HG03565 (cell line): ENCODE results near the gene CRYBG3.
"Not testable (repeated sequence)": the region's sequence is repeated elsewhere in the genome, so short reads cannot be mapped to it uniquely, and the experiment has no call there.

Experiments
- ATAC-seq: cut with Tn5 transposase; IDR thresholded peaks from one replicate; pipeline ENCODE4 v1.9.1; 2021; ENCODE audit warnings: mild to moderate bottlenecking, moderate library complexity; ENCODE audit not compliant: unreplicated experiment

Gene CRYBG3

DNA sequence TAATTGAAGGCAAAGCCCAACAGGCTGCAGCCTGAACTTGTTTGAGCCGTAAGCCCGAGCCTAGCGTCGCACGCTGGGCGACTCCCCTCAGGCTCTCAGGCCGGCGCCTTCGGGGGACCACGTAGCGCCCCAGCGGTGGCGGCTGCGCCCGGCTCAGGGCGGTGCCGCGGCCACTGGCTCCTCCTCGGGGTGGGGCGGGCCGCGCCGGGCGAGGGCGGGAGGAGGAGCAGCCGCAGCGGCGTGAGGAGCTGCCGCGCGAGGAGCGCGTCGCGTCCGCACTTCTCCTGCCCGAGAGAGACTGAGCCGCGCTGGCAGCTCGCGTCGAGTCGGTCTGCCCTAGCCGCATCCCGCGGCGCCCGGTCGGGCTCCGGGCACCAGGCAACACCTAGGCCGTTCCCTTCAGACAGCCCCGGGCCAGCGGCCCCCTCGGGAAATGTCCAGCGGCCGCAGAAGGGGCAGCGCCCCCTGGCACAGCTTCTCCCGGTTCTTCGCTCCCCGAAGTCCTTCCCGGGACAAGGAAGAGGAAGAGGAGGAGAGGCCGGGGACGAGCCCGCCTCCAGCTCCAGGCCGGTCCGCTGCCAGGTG, at the start of gene CRYBG3:
Gene CRYBG3 (plus strand): TSS at position 238 of the 585 bp plus-strand sequence. CDS start 196 bp downstream, at position 434.
- ATAC-seq, result peak; percentile 97

DNA sequence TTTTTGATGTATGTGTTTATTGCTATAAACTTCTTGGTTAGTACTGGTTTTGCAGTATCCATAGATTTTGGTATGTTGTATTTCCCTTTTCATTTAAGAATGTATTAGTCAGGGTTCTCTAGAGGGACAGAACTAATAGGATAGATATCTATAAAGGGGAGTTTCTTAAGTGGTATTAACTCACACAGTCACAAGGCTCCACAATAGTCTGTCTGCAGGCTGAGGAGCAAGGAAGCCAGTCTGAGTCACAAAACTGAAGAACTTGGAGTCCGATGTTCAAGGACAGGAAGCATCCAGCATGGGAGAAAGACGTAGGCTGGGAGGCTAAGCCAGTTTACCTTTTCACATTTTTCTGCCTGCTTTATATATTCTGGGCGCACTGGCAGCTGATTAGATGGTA, 48.9 kb upstream of the CRYBG3 start:
- no peak for ATAC-seq

DNA sequence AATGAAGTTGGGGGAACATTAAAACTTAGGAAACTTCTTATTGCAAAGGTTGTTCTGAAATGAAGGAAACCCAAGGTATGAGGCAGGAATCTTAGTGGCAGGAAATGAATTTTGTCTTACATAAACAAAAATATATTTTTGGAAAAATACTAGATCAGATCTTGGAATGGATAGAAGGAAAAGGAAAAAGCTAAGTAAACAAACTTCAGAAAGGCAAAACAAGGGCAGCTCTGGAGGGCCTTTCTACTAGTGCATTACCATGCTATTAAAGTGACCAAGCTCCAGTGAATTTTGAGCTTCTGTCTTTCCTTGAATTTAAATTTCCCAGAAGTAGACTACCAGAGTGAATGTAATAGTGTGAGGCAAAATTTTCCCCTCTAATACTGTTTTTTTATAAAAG, 43.7 kb upstream of the CRYBG3 start:
- no peak for ATAC-seq

DNA sequence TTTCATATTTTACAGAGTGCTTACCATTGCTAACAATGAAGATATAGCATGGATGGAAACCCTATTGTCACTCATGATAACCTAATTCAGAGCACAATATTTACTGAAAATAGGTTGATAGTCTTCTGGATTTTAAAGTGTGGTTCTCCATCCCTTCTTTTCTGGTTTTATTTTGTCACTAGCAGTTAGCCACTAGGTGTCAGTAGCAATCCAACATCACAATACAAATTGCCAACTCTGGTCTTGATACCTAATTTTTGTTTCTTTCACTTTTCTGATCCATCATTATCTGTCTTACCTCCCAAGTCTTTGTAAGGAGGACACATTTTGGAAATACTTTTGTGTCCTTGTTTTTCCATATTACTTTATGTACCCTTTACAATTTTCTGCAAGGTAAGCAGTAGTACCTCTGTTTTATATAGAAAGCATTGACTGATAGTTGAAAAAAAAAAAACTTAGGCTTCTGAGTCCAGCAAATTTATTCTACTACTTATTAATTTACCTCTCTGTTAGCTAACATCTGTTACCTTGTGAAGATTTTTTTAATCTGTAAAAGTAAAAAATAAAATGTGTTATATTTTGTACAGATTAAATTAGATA, 28.3 kb upstream of the CRYBG3 start:
- peak; percentile 80 for ATAC-seq

DNA sequence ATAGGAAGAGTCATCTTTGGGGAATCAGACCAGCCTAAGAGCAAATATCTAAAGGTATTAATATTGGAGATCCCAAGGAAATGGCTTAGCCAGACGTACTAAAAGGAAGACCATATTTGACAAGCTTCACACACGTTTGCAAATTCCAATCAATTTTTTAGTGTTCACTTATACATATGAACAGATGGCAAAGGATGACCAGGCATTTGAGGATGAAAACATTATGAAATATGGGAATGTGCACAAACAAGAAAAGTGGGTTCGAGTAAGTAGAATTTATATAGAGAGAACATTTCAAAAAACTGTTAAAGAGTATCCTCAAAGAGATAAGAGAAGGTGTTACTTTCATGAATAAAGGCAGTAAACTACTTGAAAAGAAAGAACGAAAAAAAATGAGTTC, 25.9 kb upstream of the CRYBG3 start:
- ATAC-seq, result no peak

DNA sequence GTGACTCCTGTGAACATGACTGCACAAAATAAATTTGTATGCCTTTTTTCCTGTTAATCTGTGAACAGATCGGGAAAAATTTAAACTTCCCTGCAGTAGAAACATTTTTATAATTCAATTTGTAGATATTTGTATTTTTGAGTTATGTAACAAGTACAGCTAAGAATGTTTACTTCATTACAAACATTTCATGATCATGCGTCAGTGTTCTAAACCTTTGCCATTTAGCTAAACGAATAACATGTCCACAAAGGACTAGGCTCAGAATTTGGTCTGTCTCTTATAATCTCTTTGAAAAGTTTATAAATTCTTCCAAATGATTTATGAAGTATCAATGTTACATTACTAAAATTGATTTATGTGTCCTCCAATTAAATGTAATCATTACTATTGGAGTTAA, 17.3 kb upstream of the CRYBG3 start:
- no peak for ATAC-seq

DNA sequence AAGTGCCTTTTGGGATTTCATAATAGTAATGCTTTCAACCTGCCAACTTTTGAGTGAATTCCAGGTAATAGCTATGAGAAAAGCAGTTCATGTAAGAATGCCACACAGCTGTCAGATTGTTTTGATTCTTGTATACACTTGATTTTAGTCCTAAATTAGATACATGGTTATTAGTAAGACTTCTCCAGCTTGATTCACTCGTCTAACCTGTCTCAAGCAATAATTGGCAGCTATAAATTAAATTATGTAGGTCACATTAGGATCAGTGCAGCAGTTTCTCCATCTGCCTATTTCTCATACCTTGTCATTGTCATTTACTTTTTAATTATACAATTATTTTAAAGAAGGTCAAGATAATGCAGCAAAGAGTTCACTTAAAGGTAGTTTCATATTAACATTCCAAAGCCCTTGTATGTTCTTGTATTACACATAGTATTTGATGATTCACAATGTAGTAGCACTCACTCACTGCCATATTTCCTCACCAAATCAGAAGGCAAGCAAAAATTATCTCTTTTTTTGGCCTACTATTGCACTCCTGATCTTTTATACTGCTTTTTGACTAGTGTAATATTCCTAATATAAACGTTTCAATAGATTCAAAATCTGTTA, 10.9 kb upstream of the CRYBG3 start:
- no peak for ATAC-seq

DNA sequence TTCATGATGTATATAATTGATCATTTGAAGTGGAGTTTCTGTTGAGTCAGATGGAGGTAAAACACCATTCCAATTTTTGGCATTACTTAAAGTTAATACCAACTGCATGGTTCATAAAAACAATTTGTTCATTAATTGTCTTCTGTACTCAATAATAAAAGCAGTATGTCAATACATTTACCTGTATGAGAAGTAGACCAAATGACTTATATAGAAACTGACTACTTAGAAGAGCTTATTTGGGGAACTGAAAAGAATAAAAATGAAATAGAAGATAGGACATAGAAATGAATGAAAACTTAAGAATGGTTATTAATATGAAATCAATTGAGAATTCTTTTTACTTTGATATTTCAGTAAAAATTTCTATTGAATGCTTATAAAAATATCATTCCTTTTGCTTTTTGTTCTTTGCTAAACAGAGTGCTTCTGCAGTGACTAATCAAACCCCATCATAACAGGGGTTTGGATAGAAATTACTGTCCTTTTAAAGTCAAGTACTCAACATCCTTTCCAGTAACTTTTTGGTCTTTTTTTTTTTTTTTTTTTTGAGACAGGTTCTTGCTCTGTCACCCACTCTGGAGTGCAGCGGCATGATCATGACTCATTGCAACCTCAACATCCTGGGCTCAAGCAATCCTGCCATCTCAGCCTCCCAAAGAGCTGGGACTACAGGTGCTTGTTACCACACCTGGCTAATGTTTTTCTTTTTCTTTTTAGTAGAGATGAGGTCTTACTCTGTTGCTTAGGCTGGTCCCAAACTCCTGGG, 6.5 kb upstream of the CRYBG3 start:
- no peak for ATAC-seq

DNA sequence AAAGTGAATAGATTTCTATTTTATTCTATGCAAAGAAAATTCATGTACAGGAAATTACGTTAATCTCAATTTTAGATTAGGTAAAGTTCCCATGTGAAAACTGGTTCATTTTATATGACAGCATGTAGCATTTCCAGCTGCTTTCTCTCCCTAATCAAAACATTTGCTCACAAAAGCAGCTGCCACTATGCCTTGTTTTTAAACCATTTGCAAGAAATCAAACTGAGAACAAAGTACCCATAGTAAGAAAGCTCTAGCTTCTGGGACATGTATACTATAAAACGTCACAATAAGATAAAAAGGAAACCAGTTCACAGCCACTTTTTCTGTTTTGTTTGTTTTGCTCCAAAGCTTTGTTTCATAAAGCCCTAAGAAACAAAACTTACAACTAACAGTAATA, 5.0 kb upstream of the CRYBG3 start:
- no peak for ATAC-seq

DNA sequence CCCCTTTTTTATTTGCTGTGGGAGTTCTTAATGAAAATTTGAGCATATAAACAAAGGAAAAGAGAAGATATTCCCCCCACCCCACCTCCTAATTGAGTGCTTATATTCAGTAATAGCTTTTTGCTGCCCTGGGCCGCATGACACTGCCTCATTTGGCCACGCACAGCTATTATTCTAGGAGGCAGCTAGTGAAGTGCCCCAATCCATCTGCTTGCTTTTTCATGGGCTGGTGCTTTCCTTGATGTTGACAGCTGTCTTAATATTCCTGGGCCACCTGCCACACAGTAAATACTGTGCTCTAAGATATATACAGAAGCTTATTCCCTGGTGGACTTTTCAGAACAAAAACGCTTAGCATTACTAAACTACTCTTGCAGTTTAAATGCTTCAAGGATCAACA, 3.8 kb upstream of the CRYBG3 start:
- no peak for ATAC-seq

DNA sequence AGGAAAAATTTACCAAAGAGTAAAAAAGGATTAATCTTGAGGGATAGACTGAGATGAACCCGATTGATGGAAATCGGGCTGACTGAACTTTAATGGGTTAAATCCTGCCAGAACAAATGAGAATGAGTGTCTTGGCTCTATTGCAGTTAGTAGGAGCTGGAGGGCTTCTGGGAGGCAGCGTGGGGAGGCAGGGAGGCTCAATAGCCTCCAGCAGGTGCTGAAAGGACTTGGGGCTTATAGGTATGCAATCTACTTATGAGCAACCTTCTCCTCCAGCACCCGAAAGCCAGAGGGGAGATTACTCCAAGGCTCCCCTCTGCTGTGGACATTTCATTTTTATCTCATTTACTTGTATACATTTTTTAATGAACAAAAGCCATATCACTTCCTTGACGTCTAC, 1.0 kb upstream of the CRYBG3 start:
- ATAC-seq, result no peak

DNA sequence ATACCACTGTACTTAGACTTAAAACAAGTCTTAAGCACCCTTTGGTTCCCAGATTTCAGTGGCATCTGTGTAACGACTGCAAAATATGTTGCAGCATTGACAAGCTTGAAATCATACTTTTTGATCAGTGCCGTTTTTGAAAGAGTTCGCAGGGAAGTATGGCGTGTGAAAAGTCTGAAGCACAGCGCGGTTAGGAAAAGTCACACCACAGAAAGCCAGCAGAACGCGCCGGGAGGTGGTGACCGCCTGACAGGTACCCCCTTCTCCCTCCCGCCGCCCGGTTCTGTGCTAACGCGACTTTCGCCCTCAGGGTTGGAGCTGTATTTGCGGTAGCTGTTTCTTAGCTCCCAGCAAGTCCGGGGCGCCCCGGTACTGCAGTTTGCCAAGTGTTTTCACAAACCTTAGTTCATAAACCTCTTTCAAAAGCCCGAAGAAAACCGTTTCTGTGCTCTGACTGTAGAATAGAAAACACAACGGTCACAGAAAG, 481 bp upstream of the CRYBG3 start:
- peak; percentile 33 for ATAC-seq

DNA sequence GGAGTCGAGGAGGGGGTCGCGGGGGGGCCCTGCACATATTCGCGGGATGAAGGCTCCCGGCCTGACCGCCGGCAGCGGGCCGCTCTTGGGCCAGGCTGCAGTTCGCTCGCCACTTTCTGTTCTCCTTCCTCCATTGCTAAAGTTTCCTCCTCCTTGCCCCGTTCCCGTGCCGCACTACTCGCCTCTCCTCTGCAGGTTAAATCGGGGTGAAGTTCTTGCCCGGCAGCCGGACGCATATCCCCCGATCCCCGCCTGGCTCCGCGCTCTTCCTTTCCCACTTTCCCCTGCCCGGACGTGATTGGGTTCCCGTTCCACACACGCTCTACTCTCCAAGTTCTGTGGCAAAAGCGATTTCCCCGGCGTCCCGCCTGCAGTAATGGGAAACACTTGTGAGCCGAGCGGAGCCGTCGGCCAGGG, 556 bp downstream of the CRYBG3 start:
- no peak for ATAC-seq

DNA sequence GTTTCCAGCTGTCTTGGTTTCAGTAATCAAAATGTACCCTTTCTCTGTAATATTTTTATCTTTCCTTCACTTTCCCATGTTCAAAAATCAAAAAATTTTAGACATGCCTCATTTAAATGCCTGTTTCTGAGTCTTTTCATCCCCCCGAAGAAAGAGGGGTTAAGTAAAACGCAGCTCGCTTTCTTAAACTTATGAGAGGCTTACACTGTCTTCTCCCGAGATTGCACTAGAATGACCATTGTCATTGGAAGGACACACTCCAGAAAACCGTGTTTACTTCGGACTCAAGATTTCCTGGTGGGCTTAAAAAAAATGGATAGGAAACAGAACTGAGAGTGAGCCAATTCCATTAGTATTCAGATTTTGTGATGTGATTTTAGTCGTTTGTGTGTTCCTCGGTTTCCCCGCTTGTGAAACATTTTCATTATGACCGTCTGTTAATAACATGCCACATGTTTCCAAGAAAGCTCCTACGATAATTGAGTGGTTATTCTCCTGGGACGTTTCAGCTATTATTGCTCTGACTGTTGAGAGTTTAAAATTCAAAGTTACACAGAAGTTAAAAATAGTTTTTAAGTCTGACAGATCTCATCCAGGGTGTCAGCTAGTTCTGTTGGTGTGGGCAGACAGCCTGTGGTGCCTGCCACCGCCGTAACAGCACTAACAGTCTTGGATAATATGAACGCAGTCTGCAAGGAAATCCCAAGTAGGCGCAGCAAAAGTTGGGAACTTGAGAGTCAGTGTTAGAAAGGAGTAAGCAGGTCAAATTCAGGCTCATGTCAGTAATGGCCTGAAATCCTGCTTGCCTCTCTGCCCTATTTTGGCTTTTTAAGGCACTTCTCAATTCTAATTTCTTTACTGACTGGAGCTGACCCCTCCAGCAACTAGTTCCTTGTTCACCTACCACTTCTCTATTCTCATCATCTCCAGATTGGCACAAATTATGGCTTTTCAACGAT, 1.5 kb downstream of the CRYBG3 start:
- no peak for ATAC-seq

DNA sequence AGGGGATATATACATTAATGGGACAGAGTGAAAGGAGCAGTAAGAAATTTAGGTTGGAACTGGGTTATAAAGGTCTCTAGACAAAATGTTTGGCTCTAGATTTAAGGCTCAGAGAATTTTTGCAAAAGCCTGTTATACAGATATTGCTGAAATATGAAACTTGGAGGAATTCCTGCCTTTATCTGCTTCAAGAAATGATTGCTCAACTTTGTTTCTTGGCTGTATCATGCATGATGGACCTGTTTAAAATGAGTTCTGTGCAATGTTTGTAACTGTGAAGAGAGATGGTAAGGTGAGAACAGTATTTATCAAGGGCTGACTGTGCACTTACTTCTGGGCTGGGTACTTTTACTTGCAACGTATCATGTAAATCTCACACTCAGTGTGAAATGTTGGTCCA, 3.3 kb downstream of the CRYBG3 start:
- no peak for ATAC-seq

DNA sequence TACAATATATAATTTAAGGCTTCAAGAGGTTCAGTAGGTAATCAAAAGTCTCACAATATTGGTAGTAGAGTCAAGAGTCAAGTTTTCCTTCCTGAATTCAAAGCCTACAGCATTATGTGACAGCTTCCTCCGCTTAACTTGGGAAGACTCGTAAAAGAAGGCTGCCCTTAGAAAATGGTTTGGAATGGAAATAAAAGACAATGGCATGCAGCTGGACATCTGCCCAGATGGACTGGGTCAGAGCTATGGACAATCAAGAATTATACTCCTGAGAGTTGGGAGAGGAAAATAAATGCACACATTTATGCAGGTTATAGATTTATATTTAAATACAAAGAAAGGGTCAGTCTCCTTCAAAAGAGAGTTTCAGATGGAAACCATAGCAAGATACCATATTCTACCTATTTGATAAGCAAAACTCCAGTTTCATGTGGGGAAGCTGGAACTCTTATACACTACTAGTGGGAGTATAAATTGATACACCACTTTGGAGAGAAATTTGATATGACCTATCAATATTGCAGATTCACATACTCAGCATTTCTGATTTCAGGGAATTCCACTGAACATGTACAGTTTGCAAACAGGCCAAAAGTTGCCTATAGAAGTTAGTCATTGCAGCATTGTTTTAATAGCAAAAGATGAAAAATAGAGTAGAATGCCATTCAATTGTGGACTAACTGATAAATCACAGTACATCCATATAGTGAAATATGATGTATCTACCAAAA, 6.1 kb downstream of the CRYBG3 start:
- no peak for ATAC-seq

DNA sequence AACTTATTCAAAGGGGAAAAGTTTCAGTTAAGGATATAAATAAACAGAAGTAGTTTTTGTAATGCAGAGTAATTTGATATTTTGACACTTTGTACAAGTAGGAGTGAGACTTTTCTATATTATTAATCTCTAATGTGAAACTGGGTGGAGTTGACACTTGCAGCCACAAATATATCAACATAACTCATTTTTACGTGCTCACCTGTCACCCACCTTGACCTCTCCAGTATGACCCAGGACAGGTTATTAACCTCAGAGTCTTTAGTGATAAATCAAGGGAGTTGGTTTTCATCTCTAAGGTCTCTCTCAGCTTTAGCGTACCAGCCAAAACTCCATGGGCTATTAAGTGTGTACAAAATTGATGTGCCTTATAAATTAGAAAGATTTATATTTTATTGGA, 7.4 kb downstream of the CRYBG3 start:
- no peak for ATAC-seq

DNA sequence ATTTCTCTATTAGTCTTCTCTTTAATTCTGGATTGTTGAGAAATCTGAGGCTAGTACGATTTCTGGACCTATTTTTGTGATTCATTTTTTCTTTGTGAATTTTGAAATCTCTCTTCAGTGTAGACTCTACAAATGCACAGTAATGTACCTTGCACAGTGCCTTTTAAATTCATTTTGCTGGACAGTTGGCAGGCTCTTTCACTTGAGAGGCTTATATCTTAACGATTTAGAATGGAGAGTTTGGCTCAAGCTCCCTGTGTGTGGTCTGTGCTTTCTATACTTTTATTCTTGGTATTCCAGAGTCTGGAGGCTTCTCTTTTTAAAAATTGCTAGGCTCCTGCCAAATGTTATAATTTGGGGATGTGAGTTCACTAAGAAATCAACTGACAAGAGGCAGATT, 8.8 kb downstream of the CRYBG3 start:
- ATAC-seq, result no peak

DNA sequence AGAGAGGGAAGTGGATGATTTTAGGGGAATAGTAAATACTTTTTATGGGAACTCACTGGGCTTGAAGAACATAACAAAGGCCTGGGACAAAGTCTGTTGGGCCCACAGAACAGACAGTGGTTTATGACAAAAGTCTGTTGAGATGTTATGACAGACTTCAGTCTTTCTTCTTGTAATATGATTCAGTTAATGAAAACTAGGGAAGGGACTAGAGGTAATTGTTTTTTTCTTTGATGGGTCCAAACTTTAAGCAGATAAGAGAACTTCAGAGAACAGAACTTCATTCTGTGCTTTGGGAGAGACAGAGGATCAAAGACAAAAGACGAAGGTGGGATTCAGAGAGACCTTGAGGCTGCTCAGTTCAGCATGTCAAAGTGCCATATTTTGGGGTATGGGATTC, 9.3 kb downstream of the CRYBG3 start:
- ATAC-seq, result no peak

DNA sequence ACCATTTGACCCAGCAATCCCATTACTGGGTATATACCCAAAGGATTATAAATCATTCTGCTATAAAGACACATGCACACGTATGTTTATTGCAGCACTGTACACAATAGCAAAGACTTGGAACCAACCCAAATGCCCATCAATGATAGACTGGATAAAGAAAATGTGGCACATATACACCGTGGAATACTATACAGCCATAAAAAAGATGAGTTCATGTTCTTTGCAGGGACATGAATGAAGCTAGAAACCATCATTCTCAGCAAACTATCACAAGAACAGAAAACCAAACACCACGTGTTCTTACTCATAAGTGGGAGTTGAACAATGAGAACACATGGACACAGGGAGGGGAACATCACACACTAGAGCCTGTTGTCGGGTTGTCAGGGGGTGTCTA, 11.4 kb downstream of the CRYBG3 start:
- ATAC-seq, result not testable (repeated sequence)
